Gastrocnemius medialis (tissue), 4 donors: ENCODE results near the gene ID3. TPM values are rescaled to one million over a fixed set of nuclear protein-coding genes. Genes with fewer than 3 reads are reported as not detected.
"Not testable (repeated sequence)": the region's sequence is repeated elsewhere in the genome, so short reads cannot be mapped to it uniquely, and the experiment has no call there.

Source experiments
- ATAC-seq, 2 donors: fragments of 150-250 bp; one replicate each; pipeline ENCODE4 v1.9.1; 2016
- DNase-seq, 2 donors: peaks; one replicate each; pipeline ENCODE4 v3.0.0-alpha.2; 2019
- H3K27ac ChIP-seq, 4 donors: fragments of 200-600 bp; sonication (generic); 1 replicate in 1 of 4; 2 replicates in 3 of 4; pipeline ENCODE4 v1.5.1; 2016 to 2018; ENCODE audit warnings: mild to moderate bottlenecking in 2 of 4, moderate library complexity in 1 of 4
- H3K27me3 ChIP-seq, 3 donors: fragments of 200-600 bp; sonication (generic) in 2 of 3; 1 replicate in 1 of 3; 2 replicates in 2 of 3; pipeline versions ENCODE4 v1.5.1 to v1.6.0; 2016 to 2019; ENCODE audit warnings: mild to moderate bottlenecking in 1 of 3, moderate library complexity in 1 of 3
- H3K36me3 ChIP-seq, 2 donors: fragments of 200-600 bp; sonication (generic) in 1 of 2; one replicate each; pipeline ENCODE4 v1.5.1; 2017 to 2018
- H3K4me1 ChIP-seq, 2 donors: fragments of 200-600 bp; sonication (generic) in 1 of 2; one replicate each; pipeline ENCODE4 v1.5.1; 2016 to 2017; ENCODE audit warnings: mild to moderate bottlenecking in 2 of 2
- H3K4me3 ChIP-seq, 4 donors: fragments of 200-600 bp; sonication (generic) in 3 of 4; 1 replicate in 1 of 4; 2 replicates in 3 of 4; pipeline ENCODE4 v1.5.1; 2016 to 2019; ENCODE audit warnings: mild to moderate bottlenecking in 2 of 4
- H3K9me3 ChIP-seq, 3 donors: fragments of 200-600 bp; sonication (generic) in 2 of 3; 1 replicate in 1 of 3; 2 replicates in 2 of 3; pipeline ENCODE4 v1.5.1; 2016 to 2019
- CTCF ChIP-seq, 5 experiments: fragments of 450-650 bp in 3 of 5; fragments of 200-600 bp in 2 of 5; sonication (generic) in 2 of 5; IDR thresholded peaks in 4 of 5; conservative IDR thresholded peaks in 1 of 5; 1 replicate in 4 of 5; 2 replicates in 1 of 5; pipeline ENCODE4 v1.5.1; 2016 to 2019; ENCODE audit warnings: antibody characterized with exemption in 5 of 5, mild to moderate bottlenecking in 3 of 5, moderate library complexity in 3 of 5
- POLR2A ChIP-seq, 2 donors: fragments of 450-650 bp; IDR thresholded peaks; one replicate each; pipeline ENCODE4 v1.6.1; 2017; ENCODE audit warnings: antibody characterized with exemption in 2 of 2, mild to moderate bottlenecking in 2 of 2, moderate library complexity in 2 of 2
- in situ Hi-C, 4 donors: fragments of 200-750 bp; cut with MboI; loops; one replicate each; pipeline versions ENCODE4 v1.15.0 to v1.8.0; 2017; ENCODE audit warnings: low sequenced_read_pairs in 4 of 4
- intact Hi-C: fragments of 100-400 bp; cut with DNase I; formaldehyde crosslinking; loops from one replicate; pipeline ENCODE4 v1.15.1; 2023; ENCODE audit warnings: low total_unique reads
- total RNA-seq, 4 donors: library from RNA; depleted of rRNA; stranded (reverse); fragments of >200 nt; gene quantifications; one replicate each; pipeline versions ENCODE4 v1.1.0 to v1.2.3, GENCODE V29; 2016

ID3 gene
- total RNA-seq, 4 donors from 2014 or later: 67.9 to 124 (median 83.0) TPM

- in situ Hi-C loops: loop anchor here (5.0 kb wide), 1 partner anchor 90 kb away; no protein-coding TSS in a partner anchor
- H3K4me1 ChIP-seq: peaks cover 0 to 4% of the 10 kb centered on the region in 2 donors
- H3K4me3 ChIP-seq: no peak overlapping the region
- TF ChIP-seq CTCF (IDR thresholded peaks at IDR 0.05 in 4 of 5, conservative IDR thresholded peaks at IDR 0.05 in 1 of 5): no peak
- TF ChIP-seq POLR2A (IDR thresholded peaks at IDR 0.05): no peak
- no peaks in the 10 kb centered on the region for H3K9me3 ChIP-seq
- peak overlapping the region in 2 of 4 donors; percentile 14 to 48 for H3K27ac ChIP-seq
- ATAC-seq (no peak), DNase-seq (no peak)
- no peaks in the 10 kb centered on the region for H3K27me3 ChIP-seq
- no peaks in the 10 kb centered on the region for H3K36me3 ChIP-seq
- intact Hi-C loops: no loop called here
Measured at GRCh38 chr1:23546897-23547584, 12.3 kb downstream of the ID3 start.

- DNase-seq: no peak
- peaks cover 0 to 4% of the 10 kb centered on the region in 2 donors for H3K4me1 ChIP-seq
- intact Hi-C loops: no loop called here
- no peak for ATAC-seq
- H3K27me3 ChIP-seq: no peaks in the 10 kb centered on the region
- TF ChIP-seq POLR2A (IDR thresholded peaks at IDR 0.05) (no peak), CTCF (IDR thresholded peaks at IDR 0.05 in 4 of 5, conservative IDR thresholded peaks at IDR 0.05 in 1 of 5) (no peak)
- H3K27ac ChIP-seq: no peak overlapping the region
- H3K9me3 ChIP-seq: no peaks in the 10 kb centered on the region
- in situ Hi-C loops: loop anchor here (5.0 kb wide), 1 partner anchor 91 kb away; no protein-coding TSS in a partner anchor
- no peak overlapping the region for H3K4me3 ChIP-seq
- H3K36me3 ChIP-seq: no peaks in the 10 kb centered on the region
Measured at GRCh38 chr1:23545851-23546250, 13.4 kb downstream of the ID3 start.

- Histone ChIP-seq H3K36me3 (no peaks in the 10 kb centered on the region), H3K4me1 (peaks cover 4 to 6% of the 10 kb centered on the region in 2 donors), H3K27ac (no peak overlapping the region), H3K4me3 (no peak overlapping the region), H3K9me3 (no peaks in the 10 kb centered on the region), H3K27me3 (no peaks in the 10 kb centered on the region)
- TF ChIP-seq POLR2A (IDR thresholded peaks at IDR 0.05) (no peak), CTCF (IDR thresholded peaks at IDR 0.05 in 4 of 5, conservative IDR thresholded peaks at IDR 0.05 in 1 of 5) (peak; percentile 93 to 98 (median 96))
- in situ Hi-C loops: loop anchor here (5.0 kb wide), 2 partner anchors 47 to 93 kb away; no protein-coding TSS in a partner anchor
- ATAC-seq (peak; percentile 81 to 87), DNase-seq (peak; percentile 56 to 73)
- intact Hi-C loops: loop anchor here (1.0 kb wide), 1 partner anchor 93 kb away; no protein-coding TSS in a partner anchor
Measured at GRCh38 chr1:23544444-23545389, 14.6 kb downstream of the ID3 start.

GRCh38 chr1:23543707-23544443 is 15.4 kb downstream of the ID3 start:
- Histone ChIP-seq H3K27me3 (no peaks in the 10 kb centered on the region), H3K4me3 (no peak overlapping the region), H3K4me1 (peaks cover 7 to 9% of the 10 kb centered on the region in 2 donors), H3K36me3 (no peaks in the 10 kb centered on the region), H3K9me3 (no peaks in the 10 kb centered on the region), H3K27ac (no peak overlapping the region)
- intact Hi-C loops (loop anchor here (1.0 kb wide), 1 partner anchor 93 kb away; no protein-coding TSS in a partner anchor), in situ Hi-C loops (loop anchor here in 2 of 4 donors (5.0 kb wide), 1 partner anchor 47 kb away; no protein-coding TSS in a partner anchor)
- ATAC-seq (no peak), DNase-seq (no peak)
- TF ChIP-seq CTCF (IDR thresholded peaks at IDR 0.05 in 4 of 5, conservative IDR thresholded peaks at IDR 0.05 in 1 of 5) (no peak), POLR2A (IDR thresholded peaks at IDR 0.05) (no peak)

- H3K9me3 ChIP-seq, H3K4me1 ChIP-seq, intact Hi-C loops, H3K27me3 ChIP-seq, ATAC-seq, H3K27ac ChIP-seq, DNase-seq, H3K4me3 ChIP-seq, H3K36me3 ChIP-seq: not testable (repeated sequence)
- in situ Hi-C loops: loop anchor here in 2 of 4 donors (5.0 kb wide), 1 partner anchor 46 kb away; no protein-coding TSS in a partner anchor
Measured at GRCh38 chr1:23542940-23543339, 16.4 kb downstream of the ID3 start.
